PC-9 (cell line): Measurements from ENCODE around the gene ARHGEF6. TPM values are rescaled to one million over a fixed set of nuclear protein-coding genes. Genes with fewer than 3 reads are reported as not detected.

Experiments used
- BruUV-seq: library from RNA; stranded (reverse); fragments of 400-500 nt; replicated peaks from 2 replicates; lab custom pipeline; 2021; lab: Mats Ljungman, UMichigan
- CTCF ChIA-PET: fragments of 300-600 bp; sonication (Branson Sonifier 250); formaldehyde crosslinking; loops from one replicate; lab custom pipeline; 2022; ENCODE audit warnings: antibody characterized with exemption; lab: Charles Lee
- POLR2A ChIA-PET: fragments of 300-600 bp; sonication (Branson Sonifier 250); formaldehyde crosslinking; loops from one replicate; lab custom pipeline; 2022; ENCODE audit warnings: antibody characterized with exemption; ENCODE audit not compliant: unreplicated experiment; lab: Charles Lee
- DNase-seq, 2 experiments: peaks; one replicate each; pipeline versions ENCODE4 v3.0.0 to v3.0.0-alpha.2; 2015 to 2022; ENCODE audit warnings: mixed read lengths in 1 of 2
- H2AFZ ChIP-seq: fragments of 200-600 bp; sonication (generic); 2 replicates; pipeline ENCODE4 v1.8.1; 2017; ENCODE audit warnings: antibody characterized with exemption
- H3F3A ChIP-seq: fragments of 200-600 bp; sonication (generic); 2 replicates; pipeline ENCODE4 v1.8.1; 2017; ENCODE audit warnings: antibody characterized with exemption, mild to moderate bottlenecking, low read depth; ENCODE audit not compliant: insufficient read depth
- H3K27ac ChIP-seq: fragments of 200-600 bp; sonication (generic); 2 replicates; pipeline ENCODE4 v1.6.1; 2016; ENCODE audit warnings: mixed run types
- H3K27me3 ChIP-seq: fragments of 200-600 bp; sonication (generic); 2 replicates; pipeline ENCODE4 v1.6.1; 2016; ENCODE audit warnings: low read depth, mixed run types; ENCODE audit not compliant: insufficient read depth
- H3K36me3 ChIP-seq: fragments of 200-600 bp; sonication (generic); 2 replicates; pipeline ENCODE4 v1.6.1; 2016; ENCODE audit warnings: low read depth, mixed run types
- H3K4me1 ChIP-seq: fragments of 200-600 bp; sonication (generic); replicated peaks from 2 replicates; pipeline ENCODE4 v1.6.1; 2016; ENCODE audit warnings: mixed run types; ENCODE audit not compliant: insufficient read depth
- H3K4me2 ChIP-seq: fragments of 200-600 bp; sonication (generic); 2 replicates; pipeline ENCODE4 v1.6.1; 2017; ENCODE audit warnings: mixed run types
- H3K4me3 ChIP-seq: fragments of 200-600 bp; sonication (generic); 2 replicates; pipeline ENCODE4 v1.6.1; 2016; ENCODE audit warnings: mixed run types
- H3K79me2 ChIP-seq: fragments of 200-600 bp; sonication (generic); 2 replicates; pipeline ENCODE4 v1.6.1; 2017; ENCODE audit warnings: low read depth, mixed run types
- H3K9me2 ChIP-seq: fragments of 200-600 bp; sonication (generic); 2 replicates; pipeline ENCODE4 v1.8.1; 2017; ENCODE audit warnings: mild to moderate bottlenecking; ENCODE audit not compliant: insufficient read depth
- H3K9me3 ChIP-seq: fragments of 200-600 bp; sonication (generic); 2 replicates; pipeline ENCODE4 v1.8.1; 2016; ENCODE audit warnings: low read depth; ENCODE audit not compliant: insufficient read depth
- H4K20me1 ChIP-seq: fragments of 200-600 bp; sonication (generic); 2 replicates; pipeline ENCODE4 v1.8.1; 2017; ENCODE audit not compliant: insufficient read depth
- CTCF ChIP-seq: fragments of 200-600 bp; sonication (generic); conservative IDR thresholded peaks from 2 replicates; pipeline ENCODE4 v1.6.1; 2017; ENCODE audit warnings: mixed run types, antibody characterized with exemption, mild to moderate bottlenecking, moderate library complexity
- EZH2 ChIP-seq: fragments of 200-600 bp; sonication (generic); IDR thresholded peaks from 2 replicates; pipeline ENCODE4 v1.8.0; 2017; ENCODE audit warnings: antibody characterized with exemption, low read depth
- intact Hi-C: fragments of 100-400 bp; cut with micrococcal nuclease; formaldehyde crosslinking; loops from one replicate; pipeline ENCODE4 v1.10.0; 2022; ENCODE audit not compliant: unreplicated experiment
- total RNA-seq: library from RNA; stranded (reverse); gene quantifications from 2 replicates; pipeline ENCODE4 v1.2.3, GENCODE V29; 2021

ARHGEF6 gene
- total RNA-seq, 1 experiment from 2014 or later = 0.09 TPM

- POLR2A ChIA-PET = no interaction called here
- no peaks in the 10 kb centered on the region for H3F3A ChIP-seq
- TF ChIP-seq CTCF = no peak
- H3K27ac ChIP-seq = no peak overlapping the region
- no peaks in the 10 kb centered on the region for H3K79me2 ChIP-seq
- BruUV-seq = no TSS peak
- H2AFZ ChIP-seq = no peak overlapping the region
- no peak overlapping the region for H3K4me3 ChIP-seq
- no peaks in the 10 kb centered on the region for H3K9me2 ChIP-seq
- no peaks in the 10 kb centered on the region for H3K27me3 ChIP-seq
- CTCF ChIA-PET = no interaction called here
- intact Hi-C loops = no loop called here
- no peaks in the 10 kb centered on the region for H3K36me3 ChIP-seq
- H4K20me1 ChIP-seq = no peaks in the 10 kb centered on the region
- no peak overlapping the region for H3K4me2 ChIP-seq
- no peak for DNase-seq
- H3K4me1 ChIP-seq = no peaks in the 10 kb centered on the region
- no peaks in the 10 kb centered on the region for H3K9me3 ChIP-seq
Measured at GRCh38 chrX:136754651-136755050, 26.1 kb downstream of the ARHGEF6 start.

GRCh38 chrX:136752796-136753195 lies 27.9 kb downstream of the ARHGEF6 start:
- no peaks in the 10 kb centered on the region for H3K9me2 ChIP-seq
- H3K4me1 ChIP-seq = no peaks in the 10 kb centered on the region
- POLR2A ChIA-PET = interaction anchor here (0.5 to 0.8 kb wide), 2 partner anchors 74 to 156 kb away, joined by 11 read pairs; no protein-coding TSS in a partner anchor
- peak in 1 of 2 experiments; percentile 45 for DNase-seq
- H4K20me1 ChIP-seq = no peaks in the 10 kb centered on the region
- H3K27ac ChIP-seq = no peak overlapping the region
- H3K27me3 ChIP-seq = no peaks in the 10 kb centered on the region
- H3F3A ChIP-seq = no peaks in the 10 kb centered on the region
- H3K9me3 ChIP-seq = no peaks in the 10 kb centered on the region
- CTCF ChIA-PET = no interaction called here
- no TSS peak for BruUV-seq
- H3K36me3 ChIP-seq = no peaks in the 10 kb centered on the region
- no peak overlapping the region for H3K4me3 ChIP-seq
- no peaks in the 10 kb centered on the region for H3K79me2 ChIP-seq
- H2AFZ ChIP-seq = no peak overlapping the region
- intact Hi-C loops = no loop called here
- no peak overlapping the region for H3K4me2 ChIP-seq
- TF ChIP-seq CTCF = no peak
- TF ChIP-seq EZH2 = no peak

GRCh38 chrX:136752346-136752745 lies 28.4 kb downstream of the ARHGEF6 start:
- POLR2A ChIA-PET = interaction anchor here (0.5 to 0.8 kb wide), 2 partner anchors 74 to 157 kb away, joined by 11 read pairs; no protein-coding TSS in a partner anchor
- no peak overlapping the region for H3K27ac ChIP-seq
- DNase-seq = no peak
- H2AFZ ChIP-seq = no peak overlapping the region
- H3K9me2 ChIP-seq = no peaks in the 10 kb centered on the region
- H4K20me1 ChIP-seq = no peaks in the 10 kb centered on the region
- BruUV-seq = no TSS peak
- no peak for TF ChIP-seq CTCF
- no peak for TF ChIP-seq EZH2
- H3K4me1 ChIP-seq = no peaks in the 10 kb centered on the region
- intact Hi-C loops = no loop called here
- no peaks in the 10 kb centered on the region for H3K9me3 ChIP-seq
- H3K4me3 ChIP-seq = no peak overlapping the region
- H3K79me2 ChIP-seq = no peaks in the 10 kb centered on the region
- H3K27me3 ChIP-seq = no peaks in the 10 kb centered on the region
- H3K4me2 ChIP-seq = no peak overlapping the region
- H3F3A ChIP-seq = no peaks in the 10 kb centered on the region
- CTCF ChIA-PET = no interaction called here
- H3K36me3 ChIP-seq = no peaks in the 10 kb centered on the region
